HEK293 (cell line): Measurements from ENCODE around the gene JAZF1.

Experiments used
- CTCF ChIP-seq: fragments of 450-650 bp; formaldehyde crosslinking; IDR thresholded peaks from 2 replicates; pipeline ENCODE4 v1.5.1; 2016; ENCODE audit warnings: missing biosample characterization, missing genetic modification characterization
- PATZ1 ChIP-seq: fragments of 450-650 bp; formaldehyde crosslinking; IDR thresholded peaks from 2 replicates; pipeline ENCODE4 v1.5.1; 2016; ENCODE audit warnings: missing biosample characterization, missing genetic modification characterization
- TCF7L2 ChIP-seq: IDR thresholded peaks from 2 replicates; pipeline ENCODE4 v1.6.1; 2011; ENCODE audit warnings: low read depth, mild to moderate bottlenecking, inconsistent platforms, low read length, moderate library complexity, borderline replicate concordance
- ZBTB1 ChIP-seq: fragments of 450-650 bp; formaldehyde crosslinking; IDR thresholded peaks from 2 replicates; pipeline ENCODE4 v1.5.1; 2016; ENCODE audit warnings: missing biosample characterization, missing genetic modification characterization
- ZBTB11 ChIP-seq: fragments of 450-650 bp; formaldehyde crosslinking; conservative IDR thresholded peaks from 2 replicates; pipeline ENCODE4 v1.5.1; 2016; ENCODE audit warnings: low read depth, missing biosample characterization, missing genetic modification characterization
- ZBTB17 ChIP-seq: fragments of 450-650 bp; formaldehyde crosslinking; IDR thresholded peaks from 2 replicates; pipeline ENCODE4 v1.5.1; 2016; ENCODE audit warnings: missing biosample characterization, missing genetic modification characterization
- ZIC2 ChIP-seq: fragments of 450-650 bp; formaldehyde crosslinking; IDR thresholded peaks from 2 replicates; pipeline ENCODE4 v1.5.1; 2016; ENCODE audit warnings: missing biosample characterization, missing genetic modification characterization
- ZNF626 ChIP-seq: fragments of 450-650 bp; sonication (Bioruptor Pico); formaldehyde crosslinking; IDR thresholded peaks from 2 replicates; pipeline ENCODE4 v1.5.1; 2018; ENCODE audit warnings: missing biosample characterization, missing genetic modification characterization, inconsistent platforms

GRCh38 chr7:28017372-28017771, 163.2 kb downstream of the JAZF1 start:
- TF ChIP-seq CTCF (tag by site-specific recombination) (no peak), ZBTB17 (tag by site-specific recombination) (no peak), PATZ1 (tag by site-specific recombination) (no peak), ZBTB11 (tag by site-specific recombination) (no peak), ZBTB1 (no peak), ZNF626 (tag by site-specific recombination) (no peak), ZIC2 (tag by site-specific recombination) (no peak), TCF7L2 (no peak)
